HUES6 (cell line): Measurements from ENCODE around the gene DNAH9.

Experiments
- H3K27ac ChIP-seq: 2 replicates; pipeline ENCODE4 v1.7.0; 2013; ENCODE audit warnings: low read depth, mild to moderate bottlenecking, low read length, inconsistent platforms
- H3K27me3 ChIP-seq: 2 replicates; pipeline ENCODE4 v1.6.1; 2013; ENCODE audit warnings: low read length; ENCODE audit not compliant: control insufficient read depth, insufficient read depth
- H3K36me3 ChIP-seq: 2 replicates; pipeline ENCODE4 v1.6.1; 2013; ENCODE audit warnings: low read length; ENCODE audit not compliant: control insufficient read depth, insufficient read depth
- H3K4me1 ChIP-seq: 2 replicates; pipeline ENCODE4 v1.6.1; 2013; ENCODE audit warnings: low read length; ENCODE audit not compliant: control insufficient read depth, insufficient read depth
- H3K4me3 ChIP-seq: 2 replicates; pipeline ENCODE4 v1.5.1; 2013; ENCODE audit warnings: low read depth, low read length
- H3K9ac ChIP-seq: one replicate; pipeline ENCODE4 v1.6.1; 2013; ENCODE audit warnings: mild to moderate bottlenecking, low read length
- H3K9me3 ChIP-seq: 2 replicates; pipeline ENCODE4 v1.6.1; 2013; ENCODE audit warnings: low read depth, low read length; ENCODE audit not compliant: control insufficient read depth, insufficient read depth

DNAH9 gene

GRCh38 chr17:11561281-11561680 is 37.0 kb upstream of the DNAH9 start:
- no peaks in the 10 kb centered on the region for H3K27me3 ChIP-seq

DNA sequence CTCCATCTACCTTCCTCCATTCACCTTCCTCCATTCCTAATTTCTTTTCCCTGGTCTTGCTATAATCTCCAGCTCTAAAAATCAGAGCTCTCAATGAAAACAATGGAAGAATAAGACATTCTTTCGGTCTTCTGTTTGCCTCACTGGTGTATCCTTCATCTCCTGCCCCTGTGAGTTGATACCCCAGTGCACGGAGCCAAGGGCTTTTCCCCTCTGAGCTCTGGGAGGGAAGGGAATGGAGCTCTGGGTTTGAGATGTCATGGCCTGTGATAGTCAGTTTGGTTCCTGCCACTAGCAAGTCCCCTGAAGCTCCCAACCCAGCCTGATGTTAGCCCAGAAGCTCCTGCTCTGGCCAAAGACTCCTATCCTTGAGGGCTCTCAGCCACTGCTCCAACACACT is 36.6 kb upstream of the DNAH9 start:
- no peak overlapping the region for H3K27ac ChIP-seq
- H3K36me3 ChIP-seq, result no peaks in the 10 kb centered on the region
- no peaks in the 10 kb centered on the region for H3K9me3 ChIP-seq
- H3K9ac ChIP-seq, result no peak overlapping the region
- H3K27me3 ChIP-seq, result no peaks in the 10 kb centered on the region
- H3K4me3 ChIP-seq, result no peak overlapping the region
- H3K4me1 ChIP-seq, result peaks cover 8% of the 10 kb centered on the region

More at GRCh38 chr17:11561281-11561680, 37.0 kb upstream of the DNAH9 start:
- Histone ChIP-seq H3K36me3 (no peaks in the 10 kb centered on the region), H3K4me1 (peaks cover 8% of the 10 kb centered on the region), H3K9me3 (no peaks in the 10 kb centered on the region), H3K27ac (no peak overlapping the region), H3K9ac (no peak overlapping the region), H3K4me3 (no peak overlapping the region)

- Histone ChIP-seq H3K4me1 (no peaks in the 10 kb centered on the region; the same call in 1 of the 2 replicates), H3K9ac (no peak overlapping the region), H3K27ac (no peak overlapping the region), H3K36me3 (no peaks in the 10 kb centered on the region), H3K9me3 (no peaks in the 10 kb centered on the region), H3K27me3 (no peaks in the 10 kb centered on the region), H3K4me3 (no peak overlapping the region)
Observed at GRCh38 chr17:11564589-11565380, 33.5 kb upstream of the DNAH9 start.

- Histone ChIP-seq H3K9ac (no peak overlapping the region), H3K27me3 (no peaks in the 10 kb centered on the region), H3K36me3 (no peaks in the 10 kb centered on the region), H3K4me3 (no peak overlapping the region), H3K27ac (no peak overlapping the region), H3K9me3 (no peaks in the 10 kb centered on the region), H3K4me1 (no peaks in the 10 kb centered on the region)
Observed at GRCh38 chr17:11565591-11565990, 32.7 kb upstream of the DNAH9 start.

DNA sequence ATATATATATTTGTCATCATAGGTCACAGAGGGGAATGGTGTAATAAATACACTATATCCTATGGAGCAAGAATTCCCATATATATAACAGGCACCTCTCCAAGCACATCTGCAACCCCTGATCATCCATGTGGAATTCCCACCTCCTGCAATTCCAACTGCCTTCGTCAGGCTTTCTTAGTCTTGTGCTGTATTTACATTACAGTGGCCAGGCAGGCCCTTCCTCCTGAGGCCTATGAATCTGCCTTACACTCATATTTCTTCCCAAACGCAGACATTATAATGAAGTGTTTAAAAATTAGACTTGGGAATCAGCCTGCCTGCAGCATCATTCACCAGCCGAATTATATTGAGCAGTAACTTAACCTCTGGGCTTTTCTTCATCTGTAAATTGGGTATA is 19.3 kb upstream of the DNAH9 start:
- no peak overlapping the region for H3K9ac ChIP-seq
- no peaks in the 10 kb centered on the region for H3K27me3 ChIP-seq
- H3K4me1 ChIP-seq, result no peaks in the 10 kb centered on the region
- H3K36me3 ChIP-seq, result no peaks in the 10 kb centered on the region
- no peak overlapping the region for H3K27ac ChIP-seq
- H3K4me3 ChIP-seq, result no peak overlapping the region
- H3K9me3 ChIP-seq, result no peaks in the 10 kb centered on the region

- no peaks in the 10 kb centered on the region for H3K9me3 ChIP-seq
- no peaks in the 10 kb centered on the region for H3K4me1 ChIP-seq
- H3K27ac ChIP-seq, result no peak overlapping the region
- H3K36me3 ChIP-seq, result no peaks in the 10 kb centered on the region
- no peaks in the 10 kb centered on the region for H3K27me3 ChIP-seq
- H3K9ac ChIP-seq, result no peak overlapping the region
- H3K4me3 ChIP-seq, result no peak overlapping the region
Observed at GRCh38 chr17:11580677-11581076, 17.6 kb upstream of the DNAH9 start.

- no peak overlapping the region for H3K9ac ChIP-seq
- no peak overlapping the region for H3K27ac ChIP-seq
- H3K4me3 ChIP-seq, result no peak overlapping the region
- H3K4me1 ChIP-seq, result no peaks in the 10 kb centered on the region
- H3K9me3 ChIP-seq, result no peaks in the 10 kb centered on the region
- no peaks in the 10 kb centered on the region for H3K36me3 ChIP-seq
- no peaks in the 10 kb centered on the region for H3K27me3 ChIP-seq
Observed at GRCh38 chr17:11582217-11582616, 16.1 kb upstream of the DNAH9 start.

DNA sequence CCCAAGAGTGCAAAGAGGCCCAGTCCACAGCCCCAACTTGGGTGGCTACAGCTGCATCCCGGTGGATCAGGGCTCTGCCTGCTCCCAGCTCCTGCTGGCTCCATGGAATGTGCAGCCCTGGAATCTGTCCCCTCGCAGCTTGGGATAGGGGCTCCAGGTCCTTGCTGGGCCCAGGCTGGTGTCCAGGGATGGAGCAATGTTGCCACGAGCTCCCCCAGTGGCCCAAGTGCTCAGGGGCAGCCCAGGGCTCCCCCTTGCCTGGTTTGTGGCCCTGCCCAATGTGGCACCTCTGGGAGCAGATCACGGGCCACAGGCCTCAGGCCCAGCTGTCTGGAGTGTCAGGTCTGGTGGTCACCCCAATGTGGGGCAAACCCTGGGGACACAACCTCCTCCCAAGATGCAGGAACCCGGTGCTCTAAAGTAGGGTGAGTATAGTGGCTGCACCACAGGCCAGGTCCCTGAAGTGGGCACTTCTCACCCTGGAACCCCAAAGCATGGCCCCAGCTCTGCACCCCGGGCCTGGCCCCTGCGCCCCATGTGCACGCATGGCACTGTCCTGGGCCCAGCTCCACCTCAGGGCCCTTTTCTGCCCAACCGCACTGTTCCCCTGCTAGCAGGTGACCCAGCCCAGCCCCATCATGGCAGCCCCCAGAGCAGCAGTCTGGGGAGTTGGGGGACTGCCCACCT is 14.8 kb upstream of the DNAH9 start:
- no peaks in the 10 kb centered on the region for H3K9me3 ChIP-seq
- H3K4me3 ChIP-seq, result no peak overlapping the region
- no peaks in the 10 kb centered on the region for H3K36me3 ChIP-seq
- no peak overlapping the region for H3K27ac ChIP-seq
- H3K4me1 ChIP-seq, result no peaks in the 10 kb centered on the region
- H3K9ac ChIP-seq, result no peak overlapping the region
- H3K27me3 ChIP-seq, result no peaks in the 10 kb centered on the region

GRCh38 chr17:11589716-11590115 is 8.6 kb upstream of the DNAH9 start:
- H3K9ac ChIP-seq, result no peak overlapping the region
- H3K4me3 ChIP-seq, result no peak overlapping the region
- H3K27ac ChIP-seq, result no peak overlapping the region
- no peaks in the 10 kb centered on the region for H3K27me3 ChIP-seq
- H3K36me3 ChIP-seq, result no peaks in the 10 kb centered on the region
- H3K4me1 ChIP-seq, result peaks cover 9% of the 10 kb centered on the region; the same call in 1 of the 2 replicates
- no peaks in the 10 kb centered on the region for H3K9me3 ChIP-seq

DNA sequence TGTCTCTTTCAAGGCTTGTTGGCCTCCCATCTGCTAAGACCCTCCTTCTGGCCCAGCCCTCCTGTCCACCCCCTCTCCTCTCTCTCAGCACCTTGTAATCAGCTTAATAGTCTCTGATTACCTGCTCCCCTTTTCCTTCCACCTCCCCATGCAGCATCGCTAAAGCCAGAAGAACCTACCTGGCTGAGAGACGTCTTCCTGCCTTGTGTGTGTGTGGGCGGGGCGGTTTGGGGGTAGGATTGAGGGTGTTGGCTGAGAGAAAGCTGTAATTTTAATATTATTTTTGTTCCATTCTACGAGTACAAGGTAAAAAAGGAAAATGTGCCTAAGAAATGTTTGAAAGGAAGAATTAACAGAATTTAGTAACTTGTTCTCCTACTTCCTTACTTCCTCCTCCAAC is 3.4 kb downstream of the DNAH9 start:
- Histone ChIP-seq H3K4me3 (no peak overlapping the region), H3K9ac (no peak overlapping the region), H3K9me3 (no peaks in the 10 kb centered on the region), H3K36me3 (no peaks in the 10 kb centered on the region), H3K27me3 (peaks cover 3% of the 10 kb centered on the region; the same call in 1 of the 2 replicates), H3K27ac (no peak overlapping the region), H3K4me1 (peaks cover 4% of the 10 kb centered on the region; the same call in 1 of the 2 replicates)

DNA sequence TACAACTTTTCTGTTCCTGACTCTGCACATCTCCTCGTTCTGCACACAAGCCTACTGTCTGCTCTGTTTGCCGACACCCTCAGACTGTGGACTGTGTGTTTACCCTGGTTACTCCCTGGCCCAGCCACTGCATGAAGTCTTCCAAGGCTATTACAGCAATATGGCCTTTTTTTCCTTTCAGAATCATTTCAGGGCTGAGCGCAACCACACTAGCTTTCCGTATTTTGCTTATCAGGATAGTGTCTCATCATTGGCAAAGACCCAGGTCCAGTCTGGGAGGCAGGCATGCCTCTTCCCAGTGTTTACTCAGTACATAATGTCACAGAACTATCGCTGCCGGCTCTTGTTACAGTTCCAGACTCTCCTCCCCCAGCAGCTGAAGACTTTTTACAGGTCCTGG is 10.1 kb downstream of the DNAH9 start:
- Histone ChIP-seq H3K4me1 (peaks cover 11% of the 10 kb centered on the region; the same call in 1 of the 2 replicates), H3K9me3 (no peaks in the 10 kb centered on the region), H3K27ac (no peak overlapping the region), H3K36me3 (no peaks in the 10 kb centered on the region), H3K27me3 (no peaks in the 10 kb centered on the region), H3K9ac (no peak overlapping the region), H3K4me3 (no peak overlapping the region)
